22Rv1 (cell line): Measurements from ENCODE around the gene RAI2.

Source experiments
- H3K27ac ChIP-seq: fragments of 450-650 bp; 2 replicates; pipeline ENCODE4 v1.5.1; 2017
- ZFX ChIP-seq: fragments of 450-650 bp; IDR thresholded peaks from 2 replicates; pipeline ENCODE4 v1.6.1; 2017; ENCODE audit warnings: antibody characterized with exemption, borderline replicate concordance
- TF ChIP-seq, protein P1 (sequence below): fragments of 450-650 bp; IDR thresholded peaks from 2 replicates; pipeline ENCODE4 v1.5.1; 2017; ENCODE audit warnings: mild to moderate bottlenecking

The RAI2 gene

DNA sequence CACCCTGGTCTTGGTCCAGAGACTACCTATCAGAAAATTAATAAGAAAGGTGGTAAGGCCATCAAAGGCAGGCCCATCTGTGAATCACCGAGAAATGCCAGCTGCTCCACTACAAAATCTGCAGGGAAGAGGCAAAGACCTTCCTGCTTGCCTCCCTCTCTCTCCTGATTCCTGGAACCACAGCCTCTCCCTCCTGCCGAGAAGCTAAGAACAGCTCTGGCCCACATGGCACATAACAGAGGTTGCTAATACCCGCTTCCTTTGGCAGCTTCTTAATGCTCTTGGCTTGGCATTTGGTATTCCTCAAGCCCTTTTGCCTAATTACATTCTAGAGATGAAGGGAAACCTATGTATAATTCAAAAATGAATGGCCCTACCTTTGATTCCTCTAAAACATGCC is 32.9 kb downstream of the RAI2 start:
- H3K27ac ChIP-seq = no peak overlapping the region
- TF ChIP-seq ZFX = no peak
- TF ChIP-seq, protein P1, sequence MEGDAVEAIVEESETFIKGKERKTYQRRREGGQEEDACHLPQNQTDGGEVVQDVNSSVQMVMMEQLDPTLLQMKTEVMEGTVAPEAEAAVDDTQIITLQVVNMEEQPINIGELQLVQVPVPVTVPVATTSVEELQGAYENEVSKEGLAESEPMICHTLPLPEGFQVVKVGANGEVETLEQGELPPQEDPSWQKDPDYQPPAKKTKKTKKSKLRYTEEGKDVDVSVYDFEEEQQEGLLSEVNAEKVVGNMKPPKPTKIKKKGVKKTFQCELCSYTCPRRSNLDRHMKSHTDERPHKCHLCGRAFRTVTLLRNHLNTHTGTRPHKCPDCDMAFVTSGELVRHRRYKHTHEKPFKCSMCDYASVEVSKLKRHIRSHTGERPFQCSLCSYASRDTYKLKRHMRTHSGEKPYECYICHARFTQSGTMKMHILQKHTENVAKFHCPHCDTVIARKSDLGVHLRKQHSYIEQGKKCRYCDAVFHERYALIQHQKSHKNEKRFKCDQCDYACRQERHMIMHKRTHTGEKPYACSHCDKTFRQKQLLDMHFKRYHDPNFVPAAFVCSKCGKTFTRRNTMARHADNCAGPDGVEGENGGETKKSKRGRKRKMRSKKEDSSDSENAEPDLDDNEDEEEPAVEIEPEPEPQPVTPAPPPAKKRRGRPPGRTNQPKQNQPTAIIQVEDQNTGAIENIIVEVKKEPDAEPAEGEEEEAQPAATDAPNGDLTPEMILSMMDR = no peak

DNA sequence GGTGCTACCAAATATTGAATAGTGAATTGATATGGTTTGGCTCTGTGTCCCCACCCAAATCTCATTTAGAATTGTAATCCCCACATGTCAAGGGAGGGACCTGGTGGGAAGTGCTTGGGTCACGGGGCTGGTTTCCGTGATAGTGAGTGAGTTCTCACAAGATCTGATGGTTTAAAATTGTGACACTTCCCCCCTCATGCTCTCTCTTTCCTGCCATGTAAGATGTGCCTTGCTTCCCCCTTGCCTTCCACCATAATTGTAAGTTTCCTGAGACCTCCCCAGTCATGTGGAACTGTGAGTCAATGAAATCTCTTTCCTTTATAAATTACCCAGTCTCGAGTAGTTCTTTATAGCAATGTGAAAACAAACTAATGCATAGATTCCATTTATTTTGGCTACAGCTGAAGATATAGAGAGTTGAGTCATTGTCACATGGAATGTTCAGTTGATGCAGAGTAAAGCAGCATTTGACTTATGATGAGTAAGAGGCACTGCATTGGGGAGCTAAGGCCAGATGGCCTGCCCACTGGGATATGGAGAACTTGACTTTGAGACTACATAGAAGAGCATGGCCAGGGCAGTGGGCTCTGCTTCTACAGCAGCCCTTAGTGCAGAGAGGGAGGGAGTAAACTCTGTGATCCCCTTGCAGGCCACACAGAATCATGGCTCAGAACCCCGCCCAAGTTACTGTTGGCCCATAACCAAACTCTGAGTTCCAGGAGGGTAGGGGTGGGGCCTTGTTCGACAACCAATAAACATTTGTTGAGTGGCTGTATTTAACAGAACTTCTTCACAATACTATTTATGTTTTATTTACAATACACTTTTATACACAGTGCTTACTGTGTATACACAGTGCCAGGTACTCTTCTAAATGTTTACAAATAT is 34.2 kb downstream of the RAI2 start:
- no peak overlapping the region for H3K27ac ChIP-seq
- TF ChIP-seq, protein P1 = no peak
- TF ChIP-seq ZFX = no peak

DNA sequence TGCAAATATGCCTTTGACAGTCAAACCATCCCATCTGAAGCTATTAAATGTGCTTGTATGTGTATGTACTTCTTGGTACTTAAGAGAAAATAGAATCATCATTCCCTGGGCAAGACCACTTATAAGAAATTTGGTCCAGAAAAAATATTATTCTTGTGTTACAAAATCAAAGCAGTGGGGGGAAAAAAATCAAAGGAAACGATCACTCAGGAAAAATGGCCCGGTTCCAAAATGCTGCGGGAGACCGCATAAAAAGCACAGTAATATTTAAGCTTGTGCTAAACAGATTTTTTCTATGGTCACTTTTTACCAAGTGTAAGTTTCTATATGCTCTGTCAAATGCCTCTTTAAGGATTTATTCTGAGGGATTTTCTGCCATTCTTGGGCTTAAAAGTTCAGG is 36.1 kb downstream of the RAI2 start:
- H3K27ac ChIP-seq = no peak overlapping the region

DNA sequence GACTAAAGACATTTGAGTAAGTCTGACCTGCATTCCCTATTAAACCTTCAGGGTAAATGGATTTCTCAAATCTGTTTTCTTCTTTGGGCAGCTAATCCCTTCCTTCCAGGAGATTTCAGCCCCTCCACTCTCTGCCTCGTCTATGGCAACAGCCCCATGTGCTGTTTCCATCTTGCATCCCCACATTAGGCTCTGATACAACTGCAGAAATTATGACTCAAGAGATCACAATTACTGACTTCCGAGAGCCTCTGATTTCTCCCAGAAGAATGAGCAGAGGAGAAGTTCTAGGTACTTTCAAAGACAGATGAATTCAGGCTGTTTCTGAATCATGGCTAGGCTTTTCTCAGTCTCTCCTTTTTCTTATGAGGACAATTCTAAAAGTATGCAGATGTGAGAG is 38.7 kb downstream of the RAI2 start:
- H3K27ac ChIP-seq = no peak overlapping the region
- no peak for TF ChIP-seq ZFX
- TF ChIP-seq, protein P1 = no peak

More for the DNA sequence above, 36.1 kb downstream of the RAI2 start:
- TF ChIP-seq, protein P1 = no peak
- TF ChIP-seq ZFX = no peak

- H3K27ac ChIP-seq = no peak overlapping the region
- TF ChIP-seq, protein P1 = no peak
- TF ChIP-seq ZFX = no peak
These were observed 41.0 kb downstream of the RAI2 start for GRCh38 chrX:17820100-17820499.

- H3K27ac ChIP-seq = no peak overlapping the region
- TF ChIP-seq ZFX = no peak
- TF ChIP-seq, protein P1 = no peak
These were observed 42.4 kb downstream of the RAI2 start for GRCh38 chrX:17818726-17819125.

DNA sequence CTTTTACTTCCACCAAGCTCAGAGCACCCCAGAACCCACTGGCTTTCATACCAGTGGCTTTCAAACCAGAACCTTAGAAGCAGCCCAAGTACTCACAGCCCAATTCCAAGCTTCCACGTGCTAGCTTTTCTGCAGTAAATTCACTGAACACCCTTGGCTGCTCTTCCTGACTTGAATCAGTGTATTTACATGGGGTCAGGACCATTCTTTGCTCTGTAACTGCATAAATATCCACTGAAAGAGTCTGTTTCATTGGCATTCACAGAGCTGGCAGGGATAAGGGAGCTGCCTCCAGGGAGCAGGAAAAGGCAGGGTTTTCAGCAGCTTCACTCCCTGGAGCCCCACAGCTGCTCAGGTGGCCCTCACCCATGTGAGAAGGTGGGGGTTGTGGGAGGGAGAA is 43.8 kb downstream of the RAI2 start:
- no peak for TF ChIP-seq ZFX
- TF ChIP-seq, protein P1 = no peak
- no peak overlapping the region for H3K27ac ChIP-seq
